Measurements from ENCODE around the gene PSME1. TPM values are rescaled to one million over a fixed set of nuclear protein-coding genes. Genes with fewer than 3 reads are reported as not detected.

PSME1 gene
- total and polyA plus RNA-seq, 5 donors, result 99.8 to 141 (median 104) TPM

GRCh38 chr14:24130717-24131548, 5.1 kb upstream of the PSME1 start:
- peaks cover 6% of the 10 kb centered on the region for H3K4me1 ChIP-seq (ENCODE audit: control insufficient read depth, insufficient read depth, low read length)
- DNase-seq, result peak; percentile 73 to 90 (median 87)
- intact Hi-C loops (cut with DNase I), result no loop called here
- WGBS, result 26% methylated on average over 7 of the region's 7 CpGs
- H3K27me3 ChIP-seq (ENCODE audit: control insufficient read depth, insufficient read depth), result no peaks in the 10 kb centered on the region
- H3K4me3 ChIP-seq (ENCODE audit: low read length), result no peak overlapping the region
- peak overlapping the region; percentile 99 for H3K27ac ChIP-seq (ENCODE audit: low read length)
- ATAC-seq, result peak; percentile 66 to 68
- no peaks in the 10 kb centered on the region for H3K9me3 ChIP-seq (ENCODE audit: control insufficient read depth, low read length)

- intact Hi-C loops (cut with DNase I), result no loop called here
- ATAC-seq (peak; percentile 1 to 3), DNase-seq (no peak)
- peak overlapping the region; percentile 99 for H3K27ac ChIP-seq (ENCODE audit: low read length)
- 49% methylated on average over 15 of the region's 15 CpGs for WGBS
- H3K4me1 ChIP-seq (ENCODE audit: control insufficient read depth, insufficient read depth, low read length), result peaks cover 6% of the 10 kb centered on the region
- H3K27me3 ChIP-seq (ENCODE audit: control insufficient read depth, insufficient read depth), result no peaks in the 10 kb centered on the region
- no peaks in the 10 kb centered on the region for H3K9me3 ChIP-seq (ENCODE audit: control insufficient read depth, low read length)
- H3K4me3 ChIP-seq (ENCODE audit: low read length), result no peak overlapping the region
These were observed 4.4 kb upstream of the PSME1 start for GRCh38 chr14:24131549-24131966.

- 46% methylated on average over 24 of the region's 24 CpGs for WGBS
- Histone ChIP-seq H3K27me3 (ENCODE audit: control insufficient read depth, insufficient read depth) (no peaks in the 10 kb centered on the region), H3K27ac (ENCODE audit: low read length) (peak overlapping the region; percentile 99), H3K9me3 (ENCODE audit: control insufficient read depth, low read length) (no peaks in the 10 kb centered on the region), H3K4me1 (ENCODE audit: control insufficient read depth, insufficient read depth, low read length) (peaks cover 6% of the 10 kb centered on the region), H3K4me3 (ENCODE audit: low read length) (no peak overlapping the region)
- intact Hi-C loops (cut with DNase I), result no loop called here
- ATAC-seq (no peak), DNase-seq (peak in 2 of 3 donors; percentile 72 to 74)
These were observed 3.8 kb upstream of the PSME1 start for GRCh38 chr14:24132061-24132685.

DNA sequence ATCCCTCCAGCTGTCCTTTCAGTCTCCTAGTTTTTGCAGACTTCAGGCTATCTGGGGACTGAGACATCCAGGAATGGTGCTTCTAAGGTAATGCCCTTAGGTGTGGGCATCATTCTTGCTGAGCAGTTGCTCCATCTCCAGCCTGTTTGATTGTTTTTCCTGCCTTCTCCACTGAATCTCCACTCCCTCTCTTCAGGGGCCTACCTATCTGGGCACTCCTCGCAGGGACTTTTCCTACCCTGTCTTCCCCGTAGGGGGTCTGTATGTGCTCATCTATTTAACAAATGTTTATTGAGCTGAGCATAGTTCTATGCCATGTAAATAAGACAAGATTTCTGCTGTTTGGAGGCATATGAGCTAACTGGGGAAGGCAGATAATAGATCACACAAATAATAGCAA, 3.0 kb upstream of the PSME1 start:
- Histone ChIP-seq H3K4me3 (ENCODE audit: low read length) (no peak overlapping the region), H3K9me3 (ENCODE audit: control insufficient read depth, low read length) (no peaks in the 10 kb centered on the region), H3K4me1 (ENCODE audit: control insufficient read depth, insufficient read depth, low read length) (peaks cover 6% of the 10 kb centered on the region), H3K27ac (ENCODE audit: low read length) (peak overlapping the region; percentile 99), H3K27me3 (ENCODE audit: control insufficient read depth, insufficient read depth) (no peaks in the 10 kb centered on the region)
- intact Hi-C loops (cut with DNase I), result no loop called here
- DNase-seq (no peak), ATAC-seq (no peak)
- 79% methylated on average over 2 of the region's 2 CpGs for WGBS

DNA sequence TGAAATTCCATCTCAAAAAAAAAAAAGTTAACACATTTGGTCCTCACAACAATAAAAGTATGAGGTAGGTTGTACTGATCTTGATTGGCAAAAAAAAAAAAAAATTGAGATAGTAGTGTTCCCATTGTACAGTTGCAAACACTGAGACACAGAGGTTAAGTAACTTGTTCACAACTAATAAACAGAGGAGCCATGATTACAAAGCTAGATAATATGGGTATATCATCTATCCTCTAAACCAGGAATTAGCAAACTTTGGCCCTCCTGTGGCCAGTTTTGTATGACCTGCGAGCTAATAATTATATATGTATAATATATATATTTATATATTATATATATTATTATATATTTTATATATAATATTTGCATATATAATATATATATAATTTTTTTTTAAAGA, 2.3 kb upstream of the PSME1 start:
- Histone ChIP-seq H3K9me3 (ENCODE audit: control insufficient read depth, low read length) (no peaks in the 10 kb centered on the region), H3K4me3 (ENCODE audit: low read length) (no peak overlapping the region), H3K4me1 (ENCODE audit: control insufficient read depth, insufficient read depth, low read length) (peaks cover 6% of the 10 kb centered on the region), H3K27me3 (ENCODE audit: control insufficient read depth, insufficient read depth) (no peaks in the 10 kb centered on the region), H3K27ac (ENCODE audit: low read length) (no peak overlapping the region)
- intact Hi-C loops (cut with DNase I), result no loop called here
- 99% methylated on average over 1 of the region's 1 CpG for WGBS
- DNase-seq (no peak), ATAC-seq (no peak)

- no peak for ATAC-seq
- H3K4me1 ChIP-seq (ENCODE audit: control insufficient read depth, insufficient read depth, low read length), result peaks cover 7% of the 10 kb centered on the region
- 6% methylated on average over 9 of the region's 9 CpGs for WGBS
These were observed 485 bp upstream of the PSME1 start for GRCh38 chr14:24135584-24135833.

DNA sequence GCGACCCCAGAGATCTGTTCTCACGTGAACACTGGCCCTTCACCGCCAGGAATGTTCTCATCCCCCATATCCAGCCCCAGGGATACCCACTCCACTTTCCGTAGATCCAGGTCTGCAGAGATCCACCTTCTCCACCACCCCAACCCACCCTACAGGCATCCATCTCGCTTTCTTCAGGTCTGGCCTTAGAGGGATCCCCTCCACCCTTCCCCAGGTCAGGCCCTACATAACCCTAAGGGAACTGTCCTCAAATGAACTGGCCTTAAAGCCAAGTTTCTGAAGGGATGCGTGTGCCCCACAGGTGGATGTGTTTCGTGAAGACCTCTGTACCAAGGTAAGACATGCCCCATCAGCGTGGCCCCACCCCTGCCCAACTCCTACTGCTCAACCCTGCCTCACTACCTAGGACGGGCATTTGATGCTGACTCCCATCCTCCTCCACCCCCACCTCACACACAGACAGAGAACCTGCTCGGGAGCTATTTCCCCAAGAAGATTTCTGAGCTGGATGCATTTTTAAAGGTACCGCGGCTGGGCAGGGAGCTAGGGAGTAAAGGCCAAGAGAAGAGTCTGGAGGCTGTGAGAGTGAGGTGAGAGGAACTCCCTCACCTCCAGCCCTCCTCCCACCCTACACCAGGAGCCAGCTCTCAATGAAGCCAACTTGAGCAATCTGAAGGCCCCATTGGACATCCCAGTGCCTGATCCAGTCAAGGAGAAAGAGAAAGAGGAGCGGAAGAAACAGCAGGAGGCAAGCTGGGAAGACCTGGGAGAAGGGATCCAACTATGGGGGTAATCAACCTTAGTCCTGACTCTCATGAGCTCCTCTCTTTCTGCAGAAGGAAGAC, 912 bp downstream of the PSME1 start:
- intact Hi-C loops (cut with DNase I), result no loop called here
- H3K4me1 ChIP-seq (ENCODE audit: control insufficient read depth, insufficient read depth, low read length), result peaks cover 2% of the 10 kb centered on the region

More at GRCh38 chr14:24135584-24135833, 485 bp upstream of the PSME1 start:
- no peaks in the 10 kb centered on the region for H3K27me3 ChIP-seq (ENCODE audit: control insufficient read depth, insufficient read depth)
- no peak for DNase-seq
- intact Hi-C loops (cut with DNase I), result no loop called here
- H3K4me3 ChIP-seq (ENCODE audit: low read length), result peak overlapping the region; percentile 39
- H3K27ac ChIP-seq (ENCODE audit: low read length), result peak overlapping the region; percentile 57
- no peaks in the 10 kb centered on the region for H3K9me3 ChIP-seq (ENCODE audit: control insufficient read depth, low read length)

GRCh38 chr14:24137529-24138395, 1.8 kb downstream of the PSME1 start:
- H3K27ac ChIP-seq (ENCODE audit: low read length), result no peak overlapping the region
- H3K27me3 ChIP-seq (ENCODE audit: control insufficient read depth, insufficient read depth), result no peaks in the 10 kb centered on the region
- ATAC-seq, result no peak
- intact Hi-C loops (cut with DNase I), result no loop called here
- 90% methylated on average over 8 of the region's 8 CpGs for WGBS
- H3K4me3 ChIP-seq (ENCODE audit: low read length), result no peak overlapping the region
- peaks cover 2% of the 10 kb centered on the region for H3K4me1 ChIP-seq (ENCODE audit: control insufficient read depth, insufficient read depth, low read length)
- no peak for DNase-seq
- H3K9me3 ChIP-seq (ENCODE audit: control insufficient read depth, low read length), result no peaks in the 10 kb centered on the region

More for the DNA sequence above, 912 bp downstream of the PSME1 start:
- 40% methylated on average over 13 of the region's 13 CpGs for WGBS
- H3K4me3 ChIP-seq (ENCODE audit: low read length), result peak overlapping the region; percentile 67
- H3K27ac ChIP-seq (ENCODE audit: low read length), result peak overlapping the region; percentile 65
- no peaks in the 10 kb centered on the region for H3K27me3 ChIP-seq (ENCODE audit: control insufficient read depth, insufficient read depth)
- no peak for ATAC-seq
- DNase-seq, result no peak
- no peaks in the 10 kb centered on the region for H3K9me3 ChIP-seq (ENCODE audit: control insufficient read depth, low read length)

GRCh38 chr14:24138396-24139271, 2.6 kb downstream of the PSME1 start:
- ATAC-seq (no peak), DNase-seq (no peak)
- Histone ChIP-seq H3K9me3 (ENCODE audit: control insufficient read depth, low read length) (no peaks in the 10 kb centered on the region), H3K27me3 (ENCODE audit: control insufficient read depth, insufficient read depth) (no peaks in the 10 kb centered on the region), H3K27ac (ENCODE audit: low read length) (no peak overlapping the region), H3K4me1 (ENCODE audit: control insufficient read depth, insufficient read depth, low read length) (peaks cover 2% of the 10 kb centered on the region), H3K4me3 (ENCODE audit: low read length) (no peak overlapping the region)
- 80% methylated on average over 13 of the region's 13 CpGs for WGBS
- intact Hi-C loops (cut with DNase I), result no loop called here

All from right cardiac atrium (tissue), 5 donors.